Dermis blood vessel endothelial cell (primary cell): Measurements from ENCODE around the gene PMIS2. TPM values are rescaled to one million over a fixed set of nuclear protein-coding genes. Genes with fewer than 3 reads are reported as not detected.

Experiments
- DNase-seq: peaks from one replicate; pipeline ENCODE4 v3.0.0; 2010
- total RNA-seq: library from RNA; depleted of rRNA; stranded (reverse); fragments of >200 nt; gene quantifications from 2 replicates; pipeline ENCODE4 v1.2.3, GENCODE V29; 2014

PMIS2 gene
- total RNA-seq, 1 donor from 2014 or later: not detected

- no peak for DNase-seq
Measured at GRCh38 chr19:35556846-35557538, 29.0 kb upstream of the PMIS2 start.

DNA sequence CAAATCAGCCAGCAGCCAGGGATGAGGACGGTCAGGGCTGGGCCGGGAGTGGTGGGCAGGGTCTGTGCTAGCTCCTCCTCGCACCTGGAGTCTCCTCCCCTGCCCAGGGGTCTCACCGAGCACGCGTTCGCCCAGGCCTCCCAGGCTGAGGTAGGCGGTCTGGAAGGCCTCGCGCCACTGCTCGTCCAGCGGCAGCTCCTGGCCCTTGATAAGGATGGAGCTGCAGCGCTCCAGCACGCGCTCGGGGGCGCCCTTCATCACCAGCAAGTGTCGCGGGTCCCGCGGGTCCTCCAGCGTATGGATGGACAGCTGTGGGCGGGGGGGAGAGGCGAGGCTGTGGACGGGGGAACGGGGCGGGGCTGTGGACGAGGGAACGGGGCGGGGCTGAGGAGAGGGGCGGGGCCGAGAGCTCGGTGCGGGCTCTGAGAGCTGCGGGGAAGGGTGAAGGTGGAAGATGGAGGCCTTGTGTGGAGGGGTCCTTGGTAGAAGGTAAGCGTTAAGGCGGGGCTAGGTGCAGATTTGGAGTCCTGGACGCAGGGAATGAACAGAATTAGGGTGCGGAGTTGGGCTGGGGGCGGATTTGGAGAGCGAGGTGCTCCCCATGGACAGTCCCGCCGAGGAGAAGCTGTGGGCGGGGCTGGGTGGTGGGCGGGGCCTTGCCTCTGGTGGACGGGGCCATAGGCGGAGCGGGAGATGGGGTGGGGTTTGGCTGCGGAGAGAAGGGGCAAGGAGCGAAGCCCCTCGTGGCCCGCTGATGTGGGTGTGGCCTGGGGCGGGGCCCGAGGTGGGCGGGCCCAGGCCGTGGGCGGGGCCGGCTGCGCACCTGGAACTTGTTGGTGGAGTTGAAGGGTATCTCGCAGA lies 28.2 kb upstream of the PMIS2 start:
- DNase-seq: peak; percentile 52

GRCh38 chr19:35558400-35559280 lies 27.3 kb upstream of the PMIS2 start:
- no peak for DNase-seq

DNA sequence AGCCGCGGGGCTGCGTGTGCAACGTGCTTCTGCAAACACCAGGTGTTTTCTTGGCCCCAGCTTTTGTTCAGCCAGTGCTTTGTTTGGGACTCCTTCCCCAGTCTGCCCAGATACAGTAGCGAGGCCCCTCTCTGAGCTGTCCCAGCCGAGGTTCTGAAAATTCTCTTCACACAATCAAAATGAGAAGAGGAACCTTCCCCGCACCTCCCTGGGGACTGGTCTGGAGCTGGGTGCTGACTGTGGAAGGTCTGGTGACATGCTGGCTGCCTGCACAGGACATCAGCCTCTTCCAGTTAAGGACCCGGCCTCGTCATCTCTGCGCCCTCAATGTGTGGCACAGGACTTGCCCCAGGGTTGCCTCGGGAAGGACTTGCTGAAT lies 26.7 kb upstream of the PMIS2 start:
- DNase-seq: no peak

GRCh38 chr19:35559781-35560180 lies 26.2 kb upstream of the PMIS2 start:
- no peak for DNase-seq

GRCh38 chr19:35560271-35560670 lies 25.7 kb upstream of the PMIS2 start:
- DNase-seq: no peak

GRCh38 chr19:35560677-35561076 lies 25.3 kb upstream of the PMIS2 start:
- DNase-seq: no peak

DNA sequence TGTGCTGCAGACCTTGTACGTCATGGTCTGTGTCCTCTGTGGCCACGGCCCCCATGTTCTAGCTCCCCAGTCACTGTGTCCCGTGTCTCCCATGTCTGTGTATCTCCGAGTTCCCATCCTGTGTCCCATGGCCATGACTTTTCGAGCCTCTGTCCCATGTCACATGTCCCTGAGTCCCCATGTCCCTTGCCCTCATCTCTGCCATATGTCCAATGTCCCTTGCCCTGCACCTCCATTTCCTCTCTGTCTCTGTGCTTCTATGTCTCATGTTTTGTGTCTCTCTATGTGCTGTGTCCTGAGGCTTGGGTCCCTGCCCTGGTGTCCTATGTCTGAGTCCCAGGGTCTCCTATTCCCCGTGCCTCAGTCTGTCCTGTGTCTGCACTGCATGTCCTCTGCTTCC lies 24.5 kb upstream of the PMIS2 start:
- DNase-seq: no peak

DNA sequence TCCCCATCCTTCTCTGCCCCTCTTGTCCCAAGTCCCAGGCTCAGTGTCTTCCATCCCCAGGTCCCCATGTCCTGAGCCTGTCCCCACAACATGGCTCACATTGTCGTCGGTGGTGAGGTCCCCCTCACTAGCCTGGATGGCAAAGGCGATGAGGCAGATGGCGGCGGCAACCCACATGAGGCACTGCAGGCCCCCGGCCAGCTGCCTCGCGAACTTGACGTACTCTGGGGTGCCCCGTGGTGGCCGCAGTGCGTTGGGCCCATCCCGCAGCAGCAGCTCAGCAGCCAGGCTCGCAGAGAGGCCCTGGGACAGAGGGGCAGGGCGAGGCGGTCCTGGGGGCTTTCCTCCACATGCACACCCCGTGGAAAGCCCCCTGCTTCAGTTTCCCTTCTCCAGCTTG lies 23.6 kb upstream of the PMIS2 start:
- no peak for DNase-seq

- DNase-seq: no peak
Measured at GRCh38 chr19:35562776-35563175, 23.2 kb upstream of the PMIS2 start.

DNA sequence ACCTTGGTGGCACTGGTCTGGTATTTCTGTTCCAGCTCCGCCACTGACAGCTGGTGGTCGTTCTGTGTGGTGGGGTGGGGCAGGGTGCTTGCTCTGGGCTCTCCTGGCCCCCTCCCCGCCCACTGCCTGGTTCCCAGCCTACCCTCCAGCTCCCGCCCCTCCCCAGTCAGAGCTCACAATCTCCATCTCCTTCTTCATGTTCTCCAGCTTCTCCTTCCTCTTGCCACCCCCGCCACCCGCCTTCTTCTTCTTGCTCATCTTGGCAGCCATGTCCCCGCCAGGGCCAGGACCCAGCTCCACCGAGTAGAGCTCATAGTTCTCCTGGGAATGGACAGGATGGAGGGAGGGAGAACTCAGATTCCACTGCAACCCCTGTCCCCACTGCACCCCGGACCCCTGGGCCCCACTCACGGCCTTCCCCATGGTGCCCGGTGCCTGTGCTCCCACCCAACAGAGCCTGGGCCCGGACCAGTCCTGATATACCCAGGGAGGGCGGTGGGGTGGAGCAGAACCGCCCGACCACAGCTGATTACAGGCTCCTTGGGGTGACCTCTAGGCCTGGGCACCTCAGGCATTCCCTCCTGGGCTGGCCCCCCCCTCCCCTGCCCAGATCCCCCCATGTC lies 22.7 kb upstream of the PMIS2 start, which contains the start of gene ATP4A:
ATP4A (minus strand) TSS at position 452 of the 623 bp plus-strand sequence; CDS start at position 423, 29 bp downstream.
- DNase-seq: no peak

GRCh38 chr19:35565016-35565856 lies 20.7 kb upstream of the PMIS2 start:
- no peak for DNase-seq

GRCh38 chr19:35566738-35567137 lies 19.2 kb upstream of the PMIS2 start:
- DNase-seq: no peak

DNA sequence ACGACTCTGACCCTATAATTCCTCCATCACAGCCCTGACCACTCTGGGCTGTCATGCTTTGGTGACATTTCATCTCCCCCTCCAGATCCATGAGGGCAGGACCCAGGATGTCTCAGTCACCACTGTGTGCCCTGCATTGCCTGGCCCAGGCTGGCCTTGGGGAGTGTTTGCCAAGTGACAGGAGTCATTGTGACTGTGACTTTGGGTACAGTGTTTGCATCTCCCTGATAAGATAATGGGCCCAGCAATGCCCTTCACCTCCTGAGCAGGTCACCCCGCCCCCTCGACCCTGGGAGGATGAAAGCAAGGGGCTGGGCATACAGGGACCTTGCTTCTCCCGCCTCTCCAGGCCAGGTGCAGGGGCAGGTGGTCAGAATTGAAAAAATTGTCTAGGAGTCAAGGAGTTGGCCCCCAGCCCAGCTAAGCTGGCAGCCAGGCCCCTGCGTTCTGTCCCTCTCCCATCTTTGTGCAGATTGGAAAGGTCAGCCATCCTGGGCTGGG lies 16.6 kb upstream of the PMIS2 start:
- no peak for DNase-seq

GRCh38 chr19:35571406-35571965 lies 14.5 kb upstream of the PMIS2 start:
- DNase-seq: no peak

GRCh38 chr19:35577918-35578317 lies 8.1 kb upstream of the PMIS2 start:
- DNase-seq: no peak

DNA sequence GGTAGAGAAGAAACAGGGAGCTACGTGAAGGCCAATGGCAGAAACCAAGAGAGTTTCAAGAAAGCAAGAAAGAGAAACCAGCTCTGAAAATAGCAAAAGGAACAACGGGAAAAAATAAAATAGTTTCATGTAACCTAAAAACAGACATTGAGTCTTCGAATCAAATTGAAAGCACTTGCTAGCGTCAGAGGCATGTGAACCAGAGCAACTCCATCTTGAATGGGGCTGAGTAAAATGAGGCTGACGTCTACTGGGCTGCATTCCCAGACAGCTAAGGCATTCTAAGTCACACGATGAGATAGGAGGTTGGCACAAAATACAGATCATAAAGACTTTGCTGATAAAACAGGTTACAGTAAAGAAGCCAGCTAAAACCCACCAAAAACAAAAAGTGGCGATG lies 7.3 kb upstream of the PMIS2 start:
- DNase-seq: no peak

DNA sequence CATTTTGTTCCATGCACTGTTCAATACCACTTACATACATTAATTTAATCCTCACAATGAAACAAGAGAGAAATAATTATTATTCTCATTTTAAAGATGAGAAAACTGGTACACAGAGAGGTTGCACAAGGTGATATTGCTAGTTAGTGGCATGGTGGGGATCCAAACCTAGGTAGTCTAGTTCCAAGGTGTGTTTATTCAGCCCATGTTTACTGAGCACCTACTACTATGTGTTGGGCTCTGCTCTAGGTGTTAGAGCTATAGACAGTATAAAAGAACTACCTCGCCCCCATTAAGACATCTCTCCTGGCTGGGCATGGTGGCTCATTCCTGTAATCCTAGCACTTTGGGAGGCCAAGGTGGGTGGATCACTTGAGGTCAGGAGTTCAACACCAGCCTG lies 3.2 kb upstream of the PMIS2 start:
- no peak for DNase-seq

DNA sequence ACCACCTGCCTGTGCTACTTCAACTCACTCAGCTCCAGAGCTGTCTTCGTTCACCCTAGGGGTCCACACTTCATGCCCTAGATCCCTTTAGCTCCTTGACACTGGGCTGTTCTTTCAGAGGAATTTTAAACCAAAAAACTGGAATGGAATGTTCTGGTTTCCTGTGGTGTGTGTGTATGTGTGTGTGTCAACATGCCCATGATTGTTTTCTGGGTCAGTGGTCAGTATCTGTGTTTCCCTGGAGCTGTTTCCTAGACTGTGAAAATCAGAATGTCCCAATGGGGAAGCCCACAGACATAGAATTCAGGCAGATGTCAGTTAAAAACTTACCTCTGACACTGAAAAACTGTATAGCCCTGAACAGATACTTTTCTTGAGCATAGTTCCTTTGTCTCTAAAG lies 1.3 kb downstream of the PMIS2 start:
- DNase-seq: peak; percentile 18

DNA sequence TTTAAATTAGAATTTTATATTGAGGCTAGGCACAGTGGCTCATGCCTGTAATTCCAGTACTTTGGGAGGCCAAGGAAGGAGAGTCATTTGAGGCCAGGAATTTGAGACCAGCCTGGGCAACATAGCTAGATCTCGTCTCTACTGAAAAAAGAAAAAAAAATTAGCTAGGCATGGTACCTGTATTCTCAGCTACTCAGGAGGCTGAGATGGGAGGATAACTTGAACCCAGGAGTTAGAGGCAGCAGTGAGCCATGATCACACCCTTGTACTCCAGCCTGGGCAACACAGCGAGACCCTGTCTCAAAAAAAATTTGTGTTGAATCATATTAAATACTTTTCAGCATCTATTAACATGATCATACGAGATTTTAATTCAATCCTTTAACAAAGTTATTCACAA lies 4.9 kb downstream of the PMIS2 start:
- no peak for DNase-seq

DNA sequence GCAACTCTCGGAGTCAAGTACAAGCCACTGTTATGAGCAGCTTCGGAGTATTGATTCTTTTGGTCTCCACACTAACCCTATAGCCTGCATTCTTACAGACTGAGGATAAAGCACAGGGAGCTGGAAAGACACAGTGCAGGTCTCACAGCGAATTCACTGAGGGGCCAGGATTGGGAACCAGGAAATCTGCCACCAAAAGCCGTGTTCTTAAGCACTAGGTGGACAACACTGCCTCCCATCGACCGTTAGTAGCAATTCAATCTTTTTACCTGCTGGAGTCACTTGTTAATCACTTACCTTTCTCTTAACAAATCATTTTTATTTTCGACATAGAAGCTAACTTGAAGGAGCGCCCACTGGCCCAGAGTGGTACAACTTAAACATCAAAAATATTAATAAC lies 6.3 kb downstream of the PMIS2 start:
- peak; percentile 66 for DNase-seq
